Measurements from ENCODE around the gene KLK14. TPM values are rescaled to one million over a fixed set of nuclear protein-coding genes. Genes with fewer than 3 reads are reported as not detected.

KLK14 gene
- total and polyA plus RNA-seq, 2 experiments from 2014 or later: not detected

- H3K4me1 ChIP-seq (ENCODE audit: insufficient read depth): no peaks in the 10 kb centered on the region
- no peaks in the 10 kb centered on the region for H3K9me2 ChIP-seq (ENCODE audit: insufficient read depth)
- no peak overlapping the region for H3K9ac ChIP-seq
- H3K4me3 ChIP-seq: no peak overlapping the region
- no peaks in the 10 kb centered on the region for H3F3A ChIP-seq (ENCODE audit: insufficient read depth)
- H3K4me2 ChIP-seq (ENCODE audit: unreplicated experiment): no peak overlapping the region
- H4K20me1 ChIP-seq (ENCODE audit: insufficient read depth): no peaks in the 10 kb centered on the region
- H3K79me2 ChIP-seq (ENCODE audit: insufficient read depth): no peaks in the 10 kb centered on the region
- H3K27ac ChIP-seq: no peak overlapping the region
- in situ Hi-C loops (cut with MboI): no loop called here
- no peaks in the 10 kb centered on the region for H3K9me3 ChIP-seq (ENCODE audit: low read depth)
- no peak for DNase-seq
- TF ChIP-seq EZH2phosphoT487 (IDR thresholded peaks at IDR 0.05; ENCODE audit: insufficient read depth, low read depth) (no peak), EZH2 (IDR thresholded peaks at IDR 0.05; ENCODE audit: insufficient read depth, poor library complexity, severe bottlenecking) (no peak)
- WGBS, 2 experiments (ENCODE audit: low coverage in 1 of 2, low lambda C conversion rate in 2 of 2, missing lambda C conversion rate in 2 of 2): 42 to 52% methylated on average over 5 of the region's 5 CpGs
- H2AFZ ChIP-seq: no peak overlapping the region
- no peaks in the 10 kb centered on the region for H3K36me3 ChIP-seq (ENCODE audit: low read depth)
- no peaks in the 10 kb centered on the region for H3K27me3 ChIP-seq (replicated peaks; ENCODE audit: insufficient read depth)
Measured at GRCh38 chr19:51075998-51076397, 6.7 kb downstream of the KLK14 start.

GRCh38 chr19:51071095-51071405 lies 11.6 kb downstream of the KLK14 start:
- H3F3A ChIP-seq (ENCODE audit: insufficient read depth): no peaks in the 10 kb centered on the region
- no peak for DNase-seq
- H4K20me1 ChIP-seq (ENCODE audit: insufficient read depth): no peaks in the 10 kb centered on the region
- H3K27me3 ChIP-seq (replicated peaks; ENCODE audit: insufficient read depth): no peaks in the 10 kb centered on the region
- H3K4me1 ChIP-seq (ENCODE audit: insufficient read depth): no peaks in the 10 kb centered on the region
- no peaks in the 10 kb centered on the region for H3K79me2 ChIP-seq (ENCODE audit: insufficient read depth)
- 35% methylated on average over 4 of the region's 4 CpGs for WGBS, 2 experiments (ENCODE audit: low coverage in 1 of 2, low lambda C conversion rate in 2 of 2, missing lambda C conversion rate in 2 of 2)
- H3K9me3 ChIP-seq (ENCODE audit: low read depth): no peaks in the 10 kb centered on the region
- TF ChIP-seq EZH2 (IDR thresholded peaks at IDR 0.05; ENCODE audit: insufficient read depth, poor library complexity, severe bottlenecking): no peak
- TF ChIP-seq EZH2phosphoT487 (IDR thresholded peaks at IDR 0.05; ENCODE audit: insufficient read depth, low read depth): no peak
- H3K27ac ChIP-seq: no peak overlapping the region
- H3K4me2 ChIP-seq (ENCODE audit: unreplicated experiment): no peak overlapping the region
- no peaks in the 10 kb centered on the region for H3K36me3 ChIP-seq (ENCODE audit: low read depth)
- in situ Hi-C loops (cut with MboI): no loop called here
- no peaks in the 10 kb centered on the region for H3K9me2 ChIP-seq (ENCODE audit: insufficient read depth)
- no peak overlapping the region for H2AFZ ChIP-seq
- H3K9ac ChIP-seq: no peak overlapping the region
- H3K4me3 ChIP-seq: no peak overlapping the region

GRCh38 chr19:51070334-51071094 lies 12.2 kb downstream of the KLK14 start:
- H2AFZ ChIP-seq: no peak overlapping the region
- no peaks in the 10 kb centered on the region for H3K9me3 ChIP-seq (ENCODE audit: low read depth)
- 29 to 35% methylated on average over 5 of the region's 5 CpGs for WGBS, 2 experiments (ENCODE audit: low coverage in 1 of 2, low lambda C conversion rate in 2 of 2, missing lambda C conversion rate in 2 of 2)
- TF ChIP-seq EZH2 (IDR thresholded peaks at IDR 0.05; ENCODE audit: insufficient read depth, poor library complexity, severe bottlenecking) (no peak), EZH2phosphoT487 (IDR thresholded peaks at IDR 0.05; ENCODE audit: insufficient read depth, low read depth) (no peak)
- H3K9ac ChIP-seq: no peak overlapping the region
- H3K9me2 ChIP-seq (ENCODE audit: insufficient read depth): no peaks in the 10 kb centered on the region
- no peaks in the 10 kb centered on the region for H3K4me1 ChIP-seq (ENCODE audit: insufficient read depth)
- no peaks in the 10 kb centered on the region for H4K20me1 ChIP-seq (ENCODE audit: insufficient read depth)
- H3K79me2 ChIP-seq (ENCODE audit: insufficient read depth): no peaks in the 10 kb centered on the region
- H3K27ac ChIP-seq: no peak overlapping the region
- no peaks in the 10 kb centered on the region for H3K27me3 ChIP-seq (replicated peaks; ENCODE audit: insufficient read depth)
- no peaks in the 10 kb centered on the region for H3K36me3 ChIP-seq (ENCODE audit: low read depth)
- no peak overlapping the region for H3K4me3 ChIP-seq
- DNase-seq: no peak
- no peak overlapping the region for H3K4me2 ChIP-seq (ENCODE audit: unreplicated experiment)
- H3F3A ChIP-seq (ENCODE audit: insufficient read depth): no peaks in the 10 kb centered on the region
- in situ Hi-C loops (cut with MboI): no loop called here

GRCh38 chr19:51066393-51067186 lies 16.1 kb downstream of the KLK14 start:
- no peak overlapping the region for H3K4me2 ChIP-seq (ENCODE audit: unreplicated experiment)
- H3K27ac ChIP-seq: no peak overlapping the region
- no peaks in the 10 kb centered on the region for H3F3A ChIP-seq (ENCODE audit: insufficient read depth)
- no peaks in the 10 kb centered on the region for H3K36me3 ChIP-seq (ENCODE audit: low read depth)
- H3K9ac ChIP-seq: no peak overlapping the region
- no peak for TF ChIP-seq EZH2 (IDR thresholded peaks at IDR 0.05; ENCODE audit: insufficient read depth, poor library complexity, severe bottlenecking)
- TF ChIP-seq EZH2phosphoT487 (IDR thresholded peaks at IDR 0.05; ENCODE audit: insufficient read depth, low read depth): no peak
- H3K4me3 ChIP-seq: no peak overlapping the region
- no peak overlapping the region for H2AFZ ChIP-seq
- 34 to 37% methylated on average over 7 of the region's 7 CpGs for WGBS, 2 experiments (ENCODE audit: low coverage in 1 of 2, low lambda C conversion rate in 2 of 2, missing lambda C conversion rate in 2 of 2)
- H3K4me1 ChIP-seq (ENCODE audit: insufficient read depth): no peaks in the 10 kb centered on the region
- no peaks in the 10 kb centered on the region for H3K27me3 ChIP-seq (replicated peaks; ENCODE audit: insufficient read depth)
- no peaks in the 10 kb centered on the region for H3K9me2 ChIP-seq (ENCODE audit: insufficient read depth)
- DNase-seq: no peak
- H3K9me3 ChIP-seq (ENCODE audit: low read depth): no peaks in the 10 kb centered on the region
- H4K20me1 ChIP-seq (ENCODE audit: insufficient read depth): no peaks in the 10 kb centered on the region
- in situ Hi-C loops (cut with MboI): no loop called here
- H3K79me2 ChIP-seq (ENCODE audit: insufficient read depth): no peaks in the 10 kb centered on the region
